HepG2 (cell line): ENCODE data around the gene TM2D3. TPM values are rescaled to one million over a fixed set of nuclear protein-coding genes. Genes with fewer than 3 reads are reported as not detected.

Source experiments
- ATAC-seq: fragments of 200-7000 bp; cut with Tn5 transposase; 3 replicates; pipeline ENCODE4 v1.9.1; 2020; ENCODE audit warnings: mild to moderate bottlenecking, moderate library complexity
- BruUV-seq: library from RNA; stranded (reverse); fragments of 400-500 nt; replicated peaks from 2 replicates; lab custom pipeline; 2021; lab: Mats Ljungman, UMichigan
- CTCF ChIA-PET: fragments of 300-600 bp; formaldehyde crosslinking; extraction: SDS; loops from one replicate; lab custom pipeline; 2021; ENCODE audit warnings: low total read pairs, inconsistent platforms, low intra/inter-chr PET ratio; lab: Yijun Ruan, JAX
- POLR2A ChIA-PET: fragments of 350-600 bp; sonication (Branson Sonifier 250); formaldehyde crosslinking; loops from one replicate; lab custom pipeline; 2020; ENCODE audit warnings: antibody characterized with exemption, inconsistent platforms; lab: Yijun Ruan, JAX
- DNase-seq: peaks from one replicate; pipeline ENCODE4 v3.0.0-alpha.2; 2015; ENCODE audit warnings: low spot score
- FAIRE-seq: peaks from 3 replicates; lab custom pipeline; 2011; peaks lifted over from hg19 to GRCh38; lab: Jason Lieb, UNC
- H2AFZ ChIP-seq: one replicate; pipeline ENCODE4 v1.6.1; 2011; ENCODE audit warnings: low read length, inconsistent platforms
- H3K27ac ChIP-seq: fragments of 300-600 bp; 3 replicates; pipeline ENCODE4 v1.8.0; 2011; ENCODE audit warnings: mixed run types, mild to moderate bottlenecking, mixed read lengths, low read length, inconsistent platforms; ENCODE audit not compliant: insufficient read depth; ENCODE audit errors: extremely low read length
- H3K27me3 ChIP-seq, 2 experiments: fragments of 200-600 bp in 1 of 2; 2 replicates in 1 of 2; 3 replicates in 1 of 2; pipeline versions ENCODE4 v1.6.0 to v1.8.0; 2011; ENCODE audit warnings: low read length in 2 of 2, mild to moderate bottlenecking in 2 of 2, moderate library complexity in 2 of 2, inconsistent platforms in 1 of 2; ENCODE audit not compliant: insufficient read depth in 2 of 2, control insufficient read depth in 1 of 2
- H3K36me3 ChIP-seq, 2 experiments: fragments of 200-600 bp in 1 of 2; replicated peaks in 1 of 2; 2 replicates in 1 of 2; 3 replicates in 1 of 2; pipeline versions ENCODE4 v1.5.1 to v1.8.0; 2011; ENCODE audit warnings: low read length in 2 of 2, inconsistent platforms in 1 of 2; ENCODE audit not compliant: insufficient read depth in 2 of 2, control insufficient read depth in 1 of 2
- H3K4me1 ChIP-seq: 2 replicates; pipeline ENCODE4 v1.5.1; 2012; ENCODE audit warnings: low read length, inconsistent platforms; ENCODE audit not compliant: insufficient read depth
- H3K4me2 ChIP-seq: 2 replicates; pipeline ENCODE4 v1.6.0; 2011; ENCODE audit warnings: low read depth, low read length, inconsistent platforms
- H3K4me3 ChIP-seq, 3 experiments: fragments of 200-600 bp in 1 of 3; sonication (generic), shearing (Covaris generic) in 1 of 3; replicated peaks in 1 of 3; 2 replicates each; pipeline ENCODE4 v1.5.1; 2011 to 2016; ENCODE audit warnings: low read length in 3 of 3, inconsistent platforms in 2 of 3, low read depth in 2 of 3, mild to moderate bottlenecking in 2 of 3, control low read depth in 1 of 3, mixed read lengths in 1 of 3; ENCODE audit not compliant: insufficient read depth in 1 of 3
- H3K79me2 ChIP-seq: one replicate; pipeline ENCODE4 v1.6.1; 2011; ENCODE audit warnings: low read length, inconsistent platforms; ENCODE audit not compliant: insufficient read depth
- H3K9ac ChIP-seq: 2 replicates; pipeline ENCODE4 v1.6.0; 2011; ENCODE audit warnings: mild to moderate bottlenecking, low read depth, low read length, inconsistent platforms; ENCODE audit not compliant: insufficient read depth
- H3K9me3 ChIP-seq: 2 replicates; pipeline ENCODE4 v1.5.1; 2012; ENCODE audit warnings: mild to moderate bottlenecking, low read length
- H4K20me1 ChIP-seq: 2 replicates; pipeline ENCODE4 v1.6.0; 2011; ENCODE audit warnings: inconsistent platforms, mild to moderate bottlenecking, low read length, moderate library complexity; ENCODE audit not compliant: insufficient read depth
- CENPBD1 ChIP-seq: sonication (generic); formaldehyde crosslinking; IDR thresholded peaks from 2 replicates; pipeline ENCODE4 v1.8.0; 2022; ENCODE audit warnings: missing genetic modification reagents, low read depth, mild to moderate bottlenecking, borderline replicate concordance
- JUN ChIP-seq: sonication (generic); formaldehyde crosslinking; IDR thresholded peaks from 2 replicates; pipeline ENCODE4 v1.4.0; 2020; ENCODE audit warnings: mild to moderate bottlenecking, missing genetic modification reagents
- RFX3 ChIP-seq: IDR thresholded peaks from 2 replicates; pipeline ENCODE4 v1.6.1; 2016; ENCODE audit warnings: missing biosample characterization, missing genetic modification reagents
- ZC3H13 ChIP-seq: sonication (generic); formaldehyde crosslinking; IDR thresholded peaks from 2 replicates; pipeline ENCODE4 v1.8.1; 2023; ENCODE audit warnings: mild to moderate bottlenecking, missing genetic modification reagents, moderate library complexity
- ZSCAN9 ChIP-seq: IDR thresholded peaks from 2 replicates; pipeline ENCODE4 v1.6.1; 2016; ENCODE audit warnings: borderline replicate concordance
- WGBS: methylation state at CpG from one replicate; pipeline ENCODE4 v1.1.6; 2017; ENCODE audit warnings: low lambda C conversion rate; 5-methylcytosine and 5-hydroxymethylcytosine counted together
- in situ Hi-C: cut with HindIII; loops from 2 replicates; pipeline ENCODE4 v1.10.0; 2017; ENCODE audit warnings: low pct_unique_long_range_greater_than_20kb; ENCODE audit not compliant: extremely low pct_ligation_motif_present
- intact Hi-C: fragments of 100-400 bp; cut with micrococcal nuclease; formaldehyde crosslinking; loops from one replicate; pipeline ENCODE4 v1.10.0; 2022; ENCODE audit not compliant: unreplicated experiment
- polyA plus RNA-seq, 8 experiments: library from polyadenylated mRNA; depleted of rRNA in 3 of 8; stranded (reverse) in 7 of 8; unstranded in 1 of 8; fragments of >200 nt; fragmentation: Illumina TruSeq in 4 of 8; extraction: Trizol in 4 of 8; gene quantifications; 2 replicates each; pipeline versions ENCODE4 v1.2.1 to v1.2.3, GENCODE V29; 2011 to 2016; ENCODE audit warnings: low read depth in 4 of 8, missing spikeins in 1 of 8, mixed read lengths in 1 of 8; ENCODE audit not compliant: insufficient read depth in 1 of 8
- total RNA-seq, 5 experiments: library from RNA; depleted of rRNA; stranded (reverse); fragments of >200 nt; fragmentation: Illumina TruSeq; extraction: Trizol; gene quantifications; 2 replicates each; pipeline ENCODE4 v1.2.3, GENCODE V29; 2016; ENCODE audit warnings: low read depth in 1 of 5
- TF ChIP-seq, protein P1 (sequence below): sonication (generic); formaldehyde crosslinking; IDR thresholded peaks from 2 replicates; pipeline ENCODE4 v1.8.0; 2022; ENCODE audit warnings: missing genetic modification reagents, mild to moderate bottlenecking, moderate library complexity, borderline replicate concordance
- TF ChIP-seq, protein P2 (sequence below): sonication (generic); formaldehyde crosslinking; IDR thresholded peaks from 2 replicates; pipeline ENCODE4 v1.4.0; 2020; ENCODE audit warnings: mild to moderate bottlenecking, missing genetic modification reagents
- TF ChIP-seq, protein P3 (sequence below): IDR thresholded peaks from 2 replicates; pipeline ENCODE4 v1.6.1; 2016; ENCODE audit warnings: low read depth, control low read depth

TM2D3 gene
- total and polyA plus RNA-seq, 2 of the 13 experiments (the other 11 are each of a cell fraction or from before 2014, with no cell fraction given) = 31.1 to 72.7 TPM

- TF ChIP-seq ZC3H13 (CRISPR knock-in tag) (no peak), ZSCAN9 (CRISPR knock-in tag) (no peak)
- TF ChIP-seq, protein P1, sequence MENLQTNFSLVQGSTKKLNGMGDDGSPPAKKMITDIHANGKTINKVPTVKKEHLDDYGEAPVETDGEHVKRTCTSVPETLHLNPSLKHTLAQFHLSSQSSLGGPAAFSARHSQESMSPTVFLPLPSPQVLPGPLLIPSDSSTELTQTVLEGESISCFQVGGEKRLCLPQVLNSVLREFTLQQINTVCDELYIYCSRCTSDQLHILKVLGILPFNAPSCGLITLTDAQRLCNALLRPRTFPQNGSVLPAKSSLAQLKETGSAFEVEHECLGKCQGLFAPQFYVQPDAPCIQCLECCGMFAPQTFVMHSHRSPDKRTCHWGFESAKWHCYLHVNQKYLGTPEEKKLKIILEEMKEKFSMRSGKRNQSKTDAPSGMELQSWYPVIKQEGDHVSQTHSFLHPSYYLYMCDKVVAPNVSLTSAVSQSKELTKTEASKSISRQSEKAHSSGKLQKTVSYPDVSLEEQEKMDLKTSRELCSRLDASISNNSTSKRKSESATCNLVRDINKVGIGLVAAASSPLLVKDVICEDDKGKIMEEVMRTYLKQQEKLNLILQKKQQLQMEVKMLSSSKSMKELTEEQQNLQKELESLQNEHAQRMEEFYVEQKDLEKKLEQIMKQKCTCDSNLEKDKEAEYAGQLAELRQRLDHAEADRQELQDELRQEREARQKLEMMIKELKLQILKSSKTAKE (CRISPR knock-in tag) = no peak
- TF ChIP-seq, protein P2, sequence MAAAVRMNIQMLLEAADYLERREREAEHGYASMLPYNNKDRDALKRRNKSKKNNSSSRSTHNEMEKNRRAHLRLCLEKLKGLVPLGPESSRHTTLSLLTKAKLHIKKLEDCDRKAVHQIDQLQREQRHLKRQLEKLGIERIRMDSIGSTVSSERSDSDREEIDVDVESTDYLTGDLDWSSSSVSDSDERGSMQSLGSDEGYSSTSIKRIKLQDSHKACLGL (CRISPR knock-in tag) = no peak
Observed at GRCh38 chr15:101669744-101670143, 17.6 kb upstream of the TM2D3 start (continued).

DNA sequence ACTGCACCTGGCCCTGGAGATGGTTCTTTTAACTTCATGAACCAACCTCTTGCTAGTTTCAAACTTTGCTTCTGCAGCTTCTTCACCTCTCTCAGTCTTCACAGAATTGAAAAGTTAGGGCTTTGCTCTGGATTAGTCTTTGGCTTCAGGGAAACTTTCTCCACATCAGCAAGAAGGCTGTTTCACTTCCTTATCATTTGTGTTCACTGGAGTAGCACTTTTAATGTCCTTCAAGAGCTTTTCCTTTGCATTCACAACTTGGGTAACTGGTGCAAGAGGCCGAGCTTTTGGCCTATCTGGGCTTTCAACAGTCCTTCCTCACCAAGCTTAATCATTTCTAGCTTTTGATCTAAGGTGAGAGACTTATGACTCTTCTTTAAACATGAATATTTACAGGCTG lies 15.7 kb upstream of the TM2D3 start:
- no peak for DNase-seq
- H3K36me3 ChIP-seq = peaks cover 4 to 31% of the 10 kb centered on the region in 2 experiments
- H3K9ac ChIP-seq = no peak overlapping the region
- no peak overlapping the region for H2AFZ ChIP-seq
- H3K9me3 ChIP-seq = no peaks in the 10 kb centered on the region
- H3K27ac ChIP-seq = no peak overlapping the region
- no peak overlapping the region for H3K4me2 ChIP-seq
- no TSS peak for BruUV-seq
- no peak overlapping the region for H3K4me3 ChIP-seq
- H3K4me1 ChIP-seq = peaks cover 15% of the 10 kb centered on the region
- POLR2A ChIA-PET = interaction anchor here (1.0 kb wide), 1 partner anchor 12 kb away, joined by 3 read pairs; no protein-coding TSS in a partner anchor
- in situ Hi-C loops = no loop called here
- CTCF ChIA-PET = no interaction called here
- no peak for FAIRE-seq
- no peak for ATAC-seq
- H4K20me1 ChIP-seq = no peaks in the 10 kb centered on the region
- H3K27me3 ChIP-seq = no peaks in the 10 kb centered on the region
- no peak for TF ChIP-seq JUN (CRISPR knock-in tag)
- no peak for TF ChIP-seq CENPBD1 (CRISPR knock-in tag)
- TF ChIP-seq, protein P3, sequence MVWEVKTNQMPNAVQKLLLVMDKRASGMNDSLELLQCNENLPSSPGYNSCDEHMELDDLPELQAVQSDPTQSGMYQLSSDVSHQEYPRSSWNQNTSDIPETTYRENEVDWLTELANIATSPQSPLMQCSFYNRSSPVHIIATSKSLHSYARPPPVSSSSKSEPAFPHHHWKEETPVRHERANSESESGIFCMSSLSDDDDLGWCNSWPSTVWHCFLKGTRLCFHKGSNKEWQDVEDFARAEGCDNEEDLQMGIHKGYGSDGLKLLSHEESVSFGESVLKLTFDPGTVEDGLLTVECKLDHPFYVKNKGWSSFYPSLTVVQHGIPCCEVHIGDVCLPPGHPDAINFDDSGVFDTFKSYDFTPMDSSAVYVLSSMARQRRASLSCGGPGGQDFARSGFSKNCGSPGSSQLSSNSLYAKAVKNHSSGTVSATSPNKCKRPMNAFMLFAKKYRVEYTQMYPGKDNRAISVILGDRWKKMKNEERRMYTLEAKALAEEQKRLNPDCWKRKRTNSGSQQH (CRISPR knock-in tag) = no peak
- no peak for TF ChIP-seq RFX3 (CRISPR knock-in tag)
- intact Hi-C loops = no loop called here
- 88% methylated on average over 1 of the region's 1 CpG for WGBS
- no peaks in the 10 kb centered on the region for H3K79me2 ChIP-seq
